Astrocyte of the spinal cord (primary cell): ENCODE data around the gene LRRC75B.

Source experiments
- DNase-seq: peaks from one replicate; pipeline ENCODE4 v3.0.0; 2011; ENCODE audit warnings: low read depth, low spot score
- H3K4me3 ChIP-seq: 2 replicates; pipeline ENCODE4 v1.5.1; 2011; ENCODE audit warnings: low read depth, mild to moderate bottlenecking, low read length, moderate library complexity
- in situ Hi-C: cut with HindIII; loops from 2 replicates; pipeline ENCODE4 v1.10.0; 2017; ENCODE audit warnings: low sequenced_read_pairs
- TF ChIP-seq, protein P1 (sequence below): IDR thresholded peaks from 2 replicates; pipeline ENCODE4 v1.5.1; 2012; ENCODE audit warnings: low read depth, mild to moderate bottlenecking, low read length, inconsistent platforms

The LRRC75B gene

DNA sequence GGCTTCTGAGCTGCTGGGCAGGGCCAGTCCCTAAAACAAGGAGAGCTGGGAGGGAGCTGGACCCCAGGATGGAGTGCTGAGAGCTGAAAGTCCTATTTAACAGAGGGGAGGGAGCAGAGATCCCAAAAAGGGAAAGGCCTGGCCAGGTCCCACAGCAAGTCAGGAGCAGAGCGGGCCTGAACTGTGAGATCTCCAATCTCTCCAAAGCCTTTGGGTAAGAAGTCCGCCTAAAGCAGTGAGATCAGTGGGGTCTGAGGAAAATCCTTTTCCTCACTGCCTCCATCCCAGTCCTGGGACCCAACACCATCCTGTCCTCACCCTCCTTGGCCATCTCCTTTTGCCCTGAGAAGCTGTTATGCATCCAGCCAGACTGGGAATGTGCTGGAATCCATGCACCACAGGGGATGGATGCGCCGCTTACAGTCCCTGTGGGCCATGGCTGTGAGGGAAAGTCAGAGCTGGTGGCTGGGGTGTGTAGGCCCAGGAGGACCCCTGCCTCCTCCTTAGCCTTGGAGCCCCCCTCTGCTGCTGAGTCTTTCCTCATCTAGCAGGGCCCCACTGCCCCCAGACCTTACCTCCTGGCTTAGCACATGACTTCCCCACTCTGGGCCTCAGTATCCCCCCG is 8.6 kb downstream of the LRRC75B start:
- no peak for DNase-seq
- no peak overlapping the region for H3K4me3 ChIP-seq
- in situ Hi-C loops, result no loop called here
- TF ChIP-seq, protein P1, sequence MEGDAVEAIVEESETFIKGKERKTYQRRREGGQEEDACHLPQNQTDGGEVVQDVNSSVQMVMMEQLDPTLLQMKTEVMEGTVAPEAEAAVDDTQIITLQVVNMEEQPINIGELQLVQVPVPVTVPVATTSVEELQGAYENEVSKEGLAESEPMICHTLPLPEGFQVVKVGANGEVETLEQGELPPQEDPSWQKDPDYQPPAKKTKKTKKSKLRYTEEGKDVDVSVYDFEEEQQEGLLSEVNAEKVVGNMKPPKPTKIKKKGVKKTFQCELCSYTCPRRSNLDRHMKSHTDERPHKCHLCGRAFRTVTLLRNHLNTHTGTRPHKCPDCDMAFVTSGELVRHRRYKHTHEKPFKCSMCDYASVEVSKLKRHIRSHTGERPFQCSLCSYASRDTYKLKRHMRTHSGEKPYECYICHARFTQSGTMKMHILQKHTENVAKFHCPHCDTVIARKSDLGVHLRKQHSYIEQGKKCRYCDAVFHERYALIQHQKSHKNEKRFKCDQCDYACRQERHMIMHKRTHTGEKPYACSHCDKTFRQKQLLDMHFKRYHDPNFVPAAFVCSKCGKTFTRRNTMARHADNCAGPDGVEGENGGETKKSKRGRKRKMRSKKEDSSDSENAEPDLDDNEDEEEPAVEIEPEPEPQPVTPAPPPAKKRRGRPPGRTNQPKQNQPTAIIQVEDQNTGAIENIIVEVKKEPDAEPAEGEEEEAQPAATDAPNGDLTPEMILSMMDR, result no peak

DNA sequence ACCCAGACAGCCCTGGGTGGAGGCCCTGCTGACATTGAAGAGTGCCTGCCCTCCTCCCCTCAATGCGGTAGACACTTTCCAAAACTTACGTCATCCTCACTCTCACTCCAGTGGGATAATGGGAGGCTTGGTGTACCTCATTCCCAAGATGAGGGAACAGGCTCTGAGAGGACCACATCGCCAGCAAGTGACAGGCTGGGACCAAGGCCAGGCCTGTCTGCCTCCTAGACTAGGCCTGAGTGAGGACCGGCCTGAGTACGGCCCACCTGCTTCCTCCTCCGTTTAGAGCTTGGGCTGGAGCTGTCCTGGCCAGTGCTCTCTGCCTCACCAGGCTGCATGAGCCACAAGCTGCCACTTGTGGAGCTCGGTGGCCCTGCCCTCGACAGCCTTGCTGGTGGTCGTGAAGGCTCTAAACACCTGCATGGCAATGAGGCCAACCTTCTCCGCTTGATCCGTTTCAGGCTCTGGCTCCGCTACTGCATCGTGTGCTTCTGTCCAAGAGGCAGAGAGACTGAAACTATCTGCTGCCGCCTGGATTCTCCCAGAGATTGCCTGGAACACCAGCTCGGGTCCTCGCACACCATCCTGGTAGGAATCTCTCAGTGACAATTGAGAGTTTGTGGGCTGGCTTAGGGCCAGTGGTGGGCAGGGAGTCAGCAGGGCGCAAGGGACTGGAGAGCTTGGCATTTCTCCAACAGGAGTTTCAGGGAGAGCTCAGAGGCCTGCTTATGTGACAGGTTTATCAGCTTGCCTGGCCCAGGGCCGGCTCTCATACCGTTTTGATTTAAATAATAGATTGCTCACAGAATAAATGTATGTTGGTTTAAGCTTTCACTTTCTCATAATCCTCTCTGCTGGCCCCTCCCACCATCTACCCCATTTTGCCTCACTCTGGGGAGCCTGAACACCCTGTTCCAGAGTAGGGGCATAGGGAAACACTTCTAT is 9.4 kb downstream of the LRRC75B start:
- DNase-seq, result peak; percentile 9
- no peak overlapping the region for H3K4me3 ChIP-seq
- in situ Hi-C loops, result no loop called here
- TF ChIP-seq, protein P1, result no peak

DNA sequence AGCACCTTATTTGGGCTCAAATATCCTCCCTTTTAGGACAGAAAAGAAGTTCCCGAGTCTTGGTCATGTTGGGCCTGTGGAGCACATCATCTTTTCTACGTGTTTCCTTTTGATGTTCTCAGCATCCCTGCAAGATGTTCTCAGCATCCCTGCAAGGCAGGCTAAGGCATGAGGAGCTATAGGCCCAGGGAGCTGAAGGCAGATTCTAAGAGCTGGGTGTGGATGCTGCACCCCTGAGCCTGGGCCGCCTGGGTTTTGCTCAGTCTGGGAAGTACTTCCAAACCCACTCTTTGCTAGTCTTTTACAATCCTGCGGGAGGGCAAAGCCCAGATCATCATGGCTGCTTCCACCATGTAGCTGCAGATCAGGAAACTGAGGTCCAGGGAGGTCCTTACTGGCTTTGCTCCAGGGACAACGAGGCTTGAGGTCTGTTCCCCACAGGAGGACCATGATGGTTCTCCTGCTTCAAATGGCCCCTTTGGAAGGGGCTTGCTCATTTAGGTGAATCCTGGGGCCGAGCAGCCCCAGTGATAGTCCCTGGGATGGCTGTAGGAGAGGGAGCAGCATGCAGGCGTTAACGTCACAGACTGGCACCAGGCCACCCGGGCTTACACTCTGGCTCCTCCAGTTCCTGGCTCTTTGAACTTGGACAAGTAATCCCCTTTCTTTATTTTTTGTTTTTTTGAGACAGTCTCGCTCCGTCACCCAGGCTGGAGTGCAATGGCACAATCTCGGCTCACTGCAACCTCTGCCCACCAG is 10.6 kb downstream of the LRRC75B start:
- no peak overlapping the region for H3K4me3 ChIP-seq
- no peak for DNase-seq
- in situ Hi-C loops, result no loop called here
- TF ChIP-seq, protein P1, result no peak

DNA sequence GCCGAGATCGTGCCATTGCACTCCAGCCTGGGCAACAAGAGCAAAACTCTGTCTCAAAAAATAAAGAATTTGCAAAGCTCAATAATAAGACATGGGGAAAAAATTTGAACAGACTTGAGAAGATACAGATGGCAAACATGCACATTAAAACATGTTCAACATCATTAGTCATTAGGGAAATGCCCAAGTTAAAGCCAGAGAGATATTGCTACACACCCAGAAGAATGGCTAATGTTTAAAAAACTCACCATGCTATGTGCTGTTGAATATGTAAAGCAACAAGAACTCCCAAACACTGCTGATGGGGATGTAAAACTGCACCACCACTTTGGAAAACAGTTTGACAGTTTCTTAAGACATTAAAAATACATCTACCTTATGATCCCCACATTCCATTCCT is 12.6 kb downstream of the LRRC75B start:
- DNase-seq, result peak; percentile 7
- H3K4me3 ChIP-seq, result no peak overlapping the region
- in situ Hi-C loops, result no loop called here
- TF ChIP-seq, protein P1, result no peak

DNA sequence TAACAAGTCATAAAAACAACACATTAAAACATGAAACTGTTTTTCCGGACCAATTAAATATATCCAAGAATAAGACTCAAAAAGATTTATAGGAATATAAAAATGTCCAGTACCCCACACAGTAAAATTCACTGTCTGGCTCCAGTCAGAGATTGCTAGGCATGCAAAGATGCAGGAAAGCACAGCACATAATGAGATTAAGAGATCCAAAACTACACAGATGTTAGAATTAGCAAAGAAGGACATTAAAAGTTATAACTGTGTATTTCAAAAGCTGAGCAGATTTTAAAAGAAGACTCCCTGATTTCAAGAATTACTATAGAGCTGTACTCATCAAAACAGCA is 13.6 kb downstream of the LRRC75B start:
- no peak for DNase-seq
- in situ Hi-C loops, result no loop called here
- H3K4me3 ChIP-seq, result no peak overlapping the region
- TF ChIP-seq, protein P1, result no peak
